HepG2 (cell line): ENCODE results near the gene RUVBL2. TPM values are rescaled to one million over a fixed set of nuclear protein-coding genes. Genes with fewer than 3 reads are reported as not detected.

Experiments
- ATAC-seq: fragments of 200-7000 bp; cut with Tn5 transposase; 3 replicates; pipeline ENCODE4 v1.9.1; 2020; ENCODE audit warnings: mild to moderate bottlenecking, moderate library complexity
- BruUV-seq: library from RNA; stranded (reverse); fragments of 400-500 nt; replicated peaks from 2 replicates; lab custom pipeline; 2021; lab: Mats Ljungman, UMichigan
- CTCF ChIA-PET: fragments of 300-600 bp; formaldehyde crosslinking; extraction: SDS; loops from one replicate; lab custom pipeline; 2021; ENCODE audit warnings: low total read pairs, inconsistent platforms, low intra/inter-chr PET ratio; lab: Yijun Ruan, JAX
- POLR2A ChIA-PET: fragments of 350-600 bp; sonication (Branson Sonifier 250); formaldehyde crosslinking; loops from one replicate; lab custom pipeline; 2020; ENCODE audit warnings: antibody characterized with exemption, inconsistent platforms; lab: Yijun Ruan, JAX
- DNase-seq: peaks from one replicate; pipeline ENCODE4 v3.0.0-alpha.2; 2015; ENCODE audit warnings: low spot score
- FAIRE-seq: peaks from 3 replicates; lab custom pipeline; 2011; peaks lifted over from hg19 to GRCh38; lab: Jason Lieb, UNC
- H2AFZ ChIP-seq: one replicate; pipeline ENCODE4 v1.6.1; 2011; ENCODE audit warnings: low read length, inconsistent platforms
- H3K27ac ChIP-seq: fragments of 300-600 bp; 3 replicates; pipeline ENCODE4 v1.8.0; 2011; ENCODE audit warnings: mixed run types, mild to moderate bottlenecking, mixed read lengths, low read length, inconsistent platforms; ENCODE audit not compliant: insufficient read depth; ENCODE audit errors: extremely low read length
- H3K27me3 ChIP-seq, 2 experiments: fragments of 200-600 bp in 1 of 2; 2 replicates in 1 of 2; 3 replicates in 1 of 2; pipeline versions ENCODE4 v1.6.0 to v1.8.0; 2011; ENCODE audit warnings: low read length in 2 of 2, mild to moderate bottlenecking in 2 of 2, moderate library complexity in 2 of 2, inconsistent platforms in 1 of 2; ENCODE audit not compliant: insufficient read depth in 2 of 2, control insufficient read depth in 1 of 2
- H3K36me3 ChIP-seq, 2 experiments: fragments of 200-600 bp in 1 of 2; replicated peaks in 1 of 2; 2 replicates in 1 of 2; 3 replicates in 1 of 2; pipeline versions ENCODE4 v1.5.1 to v1.8.0; 2011; ENCODE audit warnings: low read length in 2 of 2, inconsistent platforms in 1 of 2; ENCODE audit not compliant: insufficient read depth in 2 of 2, control insufficient read depth in 1 of 2
- H3K4me1 ChIP-seq: 2 replicates; pipeline ENCODE4 v1.5.1; 2012; ENCODE audit warnings: low read length, inconsistent platforms; ENCODE audit not compliant: insufficient read depth
- H3K4me2 ChIP-seq: 2 replicates; pipeline ENCODE4 v1.6.0; 2011; ENCODE audit warnings: low read depth, low read length, inconsistent platforms
- H3K4me3 ChIP-seq, 3 experiments: fragments of 200-600 bp in 1 of 3; sonication (generic), shearing (Covaris generic) in 1 of 3; replicated peaks in 1 of 3; 2 replicates each; pipeline ENCODE4 v1.5.1; 2011 to 2016; ENCODE audit warnings: low read length in 3 of 3, inconsistent platforms in 2 of 3, low read depth in 2 of 3, mild to moderate bottlenecking in 2 of 3, control low read depth in 1 of 3, mixed read lengths in 1 of 3; ENCODE audit not compliant: insufficient read depth in 1 of 3
- H3K79me2 ChIP-seq: one replicate; pipeline ENCODE4 v1.6.1; 2011; ENCODE audit warnings: low read length, inconsistent platforms; ENCODE audit not compliant: insufficient read depth
- H3K9ac ChIP-seq: 2 replicates; pipeline ENCODE4 v1.6.0; 2011; ENCODE audit warnings: mild to moderate bottlenecking, low read depth, low read length, inconsistent platforms; ENCODE audit not compliant: insufficient read depth
- H3K9me3 ChIP-seq: 2 replicates; pipeline ENCODE4 v1.5.1; 2012; ENCODE audit warnings: mild to moderate bottlenecking, low read length
- H4K20me1 ChIP-seq: 2 replicates; pipeline ENCODE4 v1.6.0; 2011; ENCODE audit warnings: inconsistent platforms, mild to moderate bottlenecking, low read length, moderate library complexity; ENCODE audit not compliant: insufficient read depth
- ARHGAP35 ChIP-seq: sonication (generic); formaldehyde crosslinking; IDR thresholded peaks from 2 replicates; pipeline ENCODE4 v1.9.0; 2022; ENCODE audit warnings: mild to moderate bottlenecking, inconsistent platforms, moderate library complexity, missing genetic modification reagents, borderline replicate concordance
- CHD4 ChIP-seq: fragments of 200-600 bp; sonication (generic); IDR thresholded peaks from 2 replicates; pipeline ENCODE4 v1.7.0; 2017; ENCODE audit warnings: mild to moderate bottlenecking, low read length, borderline replicate concordance
- CREB3 ChIP-seq: sonication (generic); formaldehyde crosslinking; IDR thresholded peaks from 2 replicates; pipeline ENCODE4 v1.5.0; 2020; ENCODE audit warnings: missing genetic modification reagents
- NAIF1 ChIP-seq: sonication (generic); formaldehyde crosslinking; IDR thresholded peaks from 2 replicates; pipeline ENCODE4 v1.5.0; 2020; ENCODE audit warnings: mild to moderate bottlenecking, missing genetic modification reagents, borderline replicate concordance
- SNAI1 ChIP-seq: sonication (generic); formaldehyde crosslinking; IDR thresholded peaks from 2 replicates; pipeline ENCODE4 v1.5.0; 2020; ENCODE audit warnings: mild to moderate bottlenecking, missing genetic modification reagents, borderline replicate concordance
- SRSF9 ChIP-seq: fragments of 200-400 bp; formaldehyde crosslinking; IDR thresholded peaks from 2 replicates; pipeline ENCODE4 v1.6.1; 2018; ENCODE audit warnings: borderline replicate concordance, mild to moderate bottlenecking, low read depth, low read length; ENCODE audit not compliant: insufficient read depth, poor library complexity, severe bottlenecking
- ZBED4 ChIP-seq: sonication (generic); formaldehyde crosslinking; IDR thresholded peaks from 2 replicates; pipeline ENCODE4 v1.4.0; 2020; ENCODE audit warnings: missing genetic modification reagents, borderline replicate concordance
- ZBTB44 ChIP-seq: sonication (generic); formaldehyde crosslinking; IDR thresholded peaks from 2 replicates; pipeline ENCODE4 v1.4.0; 2020; ENCODE audit warnings: missing genetic modification reagents
- ZFAT ChIP-seq: sonication (generic); formaldehyde crosslinking; conservative IDR thresholded peaks from 2 replicates; pipeline ENCODE4 v1.8.1; 2023; ENCODE audit warnings: missing genetic modification reagents, inconsistent platforms
- ZFP36L1 ChIP-seq: sonication (generic); formaldehyde crosslinking; IDR thresholded peaks from 2 replicates; pipeline ENCODE4 v1.8.0; 2022; ENCODE audit warnings: mild to moderate bottlenecking, missing genetic modification reagents, moderate library complexity
- ZMAT3 ChIP-seq: sonication (generic); formaldehyde crosslinking; conservative IDR thresholded peaks from 2 replicates; pipeline ENCODE4 v1.7.0; 2021; ENCODE audit warnings: missing genetic modification reagents
- ZMYM4 ChIP-seq: sonication (generic); formaldehyde crosslinking; IDR thresholded peaks from 2 replicates; pipeline ENCODE4 v1.8.1; 2023; ENCODE audit warnings: mild to moderate bottlenecking, missing genetic modification reagents
- ZNF414 ChIP-seq: sonication (generic); formaldehyde crosslinking; IDR thresholded peaks from 2 replicates; pipeline ENCODE4 v1.5.0; 2020; ENCODE audit warnings: missing genetic modification reagents
- ZNF678 ChIP-seq: sonication (generic); formaldehyde crosslinking; IDR thresholded peaks from 2 replicates; pipeline ENCODE4 v1.4.0; 2020; ENCODE audit warnings: mild to moderate bottlenecking, missing genetic modification reagents
- ZNF83 ChIP-seq: sonication (generic); formaldehyde crosslinking; IDR thresholded peaks from 2 replicates; pipeline ENCODE4 v1.4.0; 2020; ENCODE audit warnings: missing genetic modification reagents, mild to moderate bottlenecking, borderline replicate concordance
- WGBS: methylation state at CpG from one replicate; pipeline ENCODE4 v1.1.6; 2017; ENCODE audit warnings: low lambda C conversion rate; 5-methylcytosine and 5-hydroxymethylcytosine counted together
- in situ Hi-C: cut with HindIII; loops from 2 replicates; pipeline ENCODE4 v1.10.0; 2017; ENCODE audit warnings: low pct_unique_long_range_greater_than_20kb; ENCODE audit not compliant: extremely low pct_ligation_motif_present
- intact Hi-C: fragments of 100-400 bp; cut with micrococcal nuclease; formaldehyde crosslinking; loops from one replicate; pipeline ENCODE4 v1.10.0; 2022; ENCODE audit not compliant: unreplicated experiment
- polyA plus RNA-seq, 8 experiments: library from polyadenylated mRNA; depleted of rRNA in 3 of 8; stranded (reverse) in 7 of 8; unstranded in 1 of 8; fragments of >200 nt; fragmentation: Illumina TruSeq in 4 of 8; extraction: Trizol in 4 of 8; gene quantifications; 2 replicates each; pipeline versions ENCODE4 v1.2.1 to v1.2.3, GENCODE V29; 2011 to 2016; ENCODE audit warnings: low read depth in 4 of 8, missing spikeins in 1 of 8, mixed read lengths in 1 of 8; ENCODE audit not compliant: insufficient read depth in 1 of 8
- total RNA-seq, 5 experiments: library from RNA; depleted of rRNA; stranded (reverse); fragments of >200 nt; fragmentation: Illumina TruSeq; extraction: Trizol; gene quantifications; 2 replicates each; pipeline ENCODE4 v1.2.3, GENCODE V29; 2016; ENCODE audit warnings: low read depth in 1 of 5

RUVBL2 gene
- total and polyA plus RNA-seq, 2 of the 13 experiments (the other 11 are each of a cell fraction or from before 2014, with no cell fraction given), result 120 to 122 TPM

- 7% methylated on average over 11 of the region's 11 CpGs for WGBS
- no TSS peak for BruUV-seq
- peak; percentile 36 for FAIRE-seq
- TF ChIP-seq ZBED4, result no peak
- no peak for TF ChIP-seq ZFAT
- 0 out of 2 replicates have a peak, but pooled peaks have one; percentile 42 for TF ChIP-seq ZNF414 (CRISPR knock-in tag)
- no peak for TF ChIP-seq SRSF9
- TF ChIP-seq ZNF83 (CRISPR knock-in tag), result no peak
- TF ChIP-seq ZBTB44, result no peak
- TF ChIP-seq CHD4, result peak; percentile 60; the same call in 1 of the 2 replicates
- no peak for TF ChIP-seq ZNF678 (CRISPR knock-in tag)
- peak; percentile 7; the same call in 1 of the 2 replicates for TF ChIP-seq ZMYM4
- TF ChIP-seq ARHGAP35 (CRISPR knock-in tag), result no peak
- TF ChIP-seq SNAI1 (CRISPR knock-in tag), result peak; percentile 7; the same call in 1 of the 2 replicates
- TF ChIP-seq ZFP36L1 (CRISPR knock-in tag), result no peak
- no peak for TF ChIP-seq ZMAT3
- TF ChIP-seq NAIF1 (CRISPR knock-in tag), result peak; percentile 64; the same call in 1 of the 2 replicates
- no peak for TF ChIP-seq CREB3
Observed at GRCh38 chr19:48953990-48954594, 39.6 kb upstream of the RUVBL2 start.

More at GRCh38 chr19:48953990-48954594, 39.6 kb upstream of the RUVBL2 start:
- peaks cover 87% of the 10 kb centered on the region for H3K4me1 ChIP-seq
- no peaks in the 10 kb centered on the region for H3K27me3 ChIP-seq
- no peak for DNase-seq
- peaks cover 2 to 3% of the 10 kb centered on the region in 2 experiments; a peak in 1 of 5 replicates for H3K36me3 ChIP-seq
- peak overlapping the region; percentile 62 for H3K9ac ChIP-seq
- ChIA-PET CTCF (no interaction called here), POLR2A (interaction anchor here (0.6 to 7.8 kb wide), 12 partner anchors 8 to 147 kb away, joined by 3 to 153 read pairs (median 11); partner anchors contain the start of genes DHDH, FTL, GYS1 and NUCB1)
- no peaks in the 10 kb centered on the region for H3K9me3 ChIP-seq
- no peak overlapping the region for H2AFZ ChIP-seq
- peak overlapping the region; percentile 45 to 84 (median 81) for H3K4me3 ChIP-seq
- intact Hi-C loops (no loop called here), in situ Hi-C loops (no loop called here)
- ATAC-seq, result peak; percentile 23
- peak overlapping the region; percentile 97 for H3K4me2 ChIP-seq
- peak overlapping the region; percentile 81 for H3K27ac ChIP-seq
- H3K79me2 ChIP-seq, result peaks cover 19% of the 10 kb centered on the region
- no peaks in the 10 kb centered on the region; the same call in 1 of the 2 replicates for H4K20me1 ChIP-seq
